ENCODE results near the gene YPEL4.

The YPEL4 gene

GRCh38 chr11:57634311-57634710 lies 15.4 kb downstream of the YPEL4 start:
- DNase-seq = no peak

DNA sequence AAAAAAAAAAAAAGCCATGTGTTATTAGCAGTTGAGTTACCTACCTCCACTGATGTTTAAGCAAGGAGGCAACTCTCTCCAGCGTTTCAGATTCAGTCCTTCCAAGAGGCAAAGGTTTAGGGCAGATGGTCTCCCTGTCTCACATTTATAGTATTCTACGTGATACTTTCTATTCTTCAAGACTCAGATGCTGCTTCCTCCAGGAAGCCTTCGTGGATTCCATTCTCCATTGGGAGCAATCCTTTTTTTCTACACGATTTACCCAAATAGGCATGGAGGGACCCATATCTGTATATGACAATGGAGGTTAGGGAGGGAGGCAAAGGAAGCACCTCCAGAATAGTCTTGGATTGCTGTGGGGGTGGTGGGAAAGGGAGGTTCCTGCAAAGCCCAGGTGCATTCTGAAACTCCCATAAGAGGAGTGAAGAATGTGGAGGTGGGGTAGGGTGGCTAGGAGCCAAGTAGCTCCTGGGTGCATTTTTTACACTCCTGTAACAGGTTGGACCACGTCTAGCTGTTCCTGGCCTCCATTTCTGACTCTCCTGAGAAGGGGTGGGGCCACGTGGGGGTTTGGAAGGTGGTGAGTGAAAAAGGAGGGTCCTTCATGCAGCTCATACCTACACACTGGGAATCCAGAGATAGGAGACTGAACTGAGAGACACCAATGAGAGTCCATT lies 16.2 kb downstream of the YPEL4 start:
- no peak for DNase-seq

GRCh38 chr11:57632116-57632515 lies 17.6 kb downstream of the YPEL4 start:
- no peak for DNase-seq

- no peak for DNase-seq
Observed at GRCh38 chr11:57630171-57630570, 19.5 kb downstream of the YPEL4 start.

- no peak for DNase-seq
Observed at GRCh38 chr11:57626895-57627294, 22.8 kb downstream of the YPEL4 start.

DNA sequence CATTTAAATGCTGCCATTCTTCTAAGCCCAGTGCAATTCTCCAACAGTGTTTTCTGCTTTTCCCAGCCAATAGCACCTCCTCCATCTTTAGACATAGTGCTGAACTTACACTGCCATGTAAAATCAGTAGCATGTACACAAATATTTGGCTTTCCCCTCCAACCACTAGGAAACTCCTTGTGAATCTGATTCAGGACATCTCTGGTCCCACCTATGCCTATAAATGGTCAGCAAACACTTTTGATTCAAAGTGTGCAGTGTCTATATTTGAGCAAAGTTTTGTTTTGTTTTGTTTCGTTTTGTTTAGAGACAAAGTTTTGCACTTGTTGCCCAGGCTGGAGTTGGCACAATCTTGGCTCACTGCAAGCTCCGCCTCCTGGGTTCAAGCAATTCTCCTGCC lies 24.8 kb downstream of the YPEL4 start:
- DNase-seq = no peak

GRCh38 chr11:57622263-57622662 lies 27.4 kb downstream of the YPEL4 start:
- DNase-seq = no peak

DNA sequence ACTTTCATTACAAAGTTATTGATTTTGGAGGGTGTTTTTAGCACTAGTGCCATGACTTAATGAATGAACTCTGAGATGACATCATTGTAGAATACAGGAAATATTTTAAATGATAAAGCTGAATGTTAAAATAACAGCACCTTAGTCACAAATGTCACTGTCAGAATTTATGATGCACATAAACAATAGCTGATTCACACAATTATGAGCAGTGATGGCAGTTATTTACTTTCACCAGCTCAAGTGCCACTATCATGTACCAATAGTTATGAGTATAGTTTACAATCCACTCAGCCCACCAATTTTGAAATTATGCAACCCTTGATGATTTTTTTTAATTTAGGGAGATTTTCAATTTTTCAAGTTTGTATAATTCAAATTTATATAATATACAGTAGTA lies 29.2 kb downstream of the YPEL4 start:
- DNase-seq = no peak

DNA sequence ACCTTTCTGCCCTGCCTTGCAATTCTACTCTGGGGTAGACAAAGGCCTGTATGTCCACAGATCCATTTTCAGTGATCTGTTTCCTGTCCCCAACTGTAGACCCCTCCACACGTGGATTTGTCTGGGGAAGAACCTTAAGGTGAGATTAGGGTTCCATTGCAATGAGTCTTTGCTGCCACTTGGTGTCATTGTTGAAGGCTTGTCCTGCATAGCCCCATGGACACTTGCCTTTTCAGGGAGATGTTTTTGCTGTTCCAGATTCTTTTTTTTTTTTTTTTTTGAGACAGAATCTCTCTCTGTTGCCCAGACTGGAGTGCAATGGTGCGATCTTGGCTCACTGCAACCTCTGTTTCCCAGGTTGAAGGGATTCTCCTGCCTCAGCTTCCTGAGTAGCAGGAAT lies 30.4 kb downstream of the YPEL4 start:
- DNase-seq = no peak

- DNase-seq = no peak
Observed at GRCh38 chr11:57618438-57618837, 31.3 kb downstream of the YPEL4 start.

GRCh38 chr11:57616595-57616994 lies 33.1 kb downstream of the YPEL4 start:
- DNase-seq = no peak

DNA sequence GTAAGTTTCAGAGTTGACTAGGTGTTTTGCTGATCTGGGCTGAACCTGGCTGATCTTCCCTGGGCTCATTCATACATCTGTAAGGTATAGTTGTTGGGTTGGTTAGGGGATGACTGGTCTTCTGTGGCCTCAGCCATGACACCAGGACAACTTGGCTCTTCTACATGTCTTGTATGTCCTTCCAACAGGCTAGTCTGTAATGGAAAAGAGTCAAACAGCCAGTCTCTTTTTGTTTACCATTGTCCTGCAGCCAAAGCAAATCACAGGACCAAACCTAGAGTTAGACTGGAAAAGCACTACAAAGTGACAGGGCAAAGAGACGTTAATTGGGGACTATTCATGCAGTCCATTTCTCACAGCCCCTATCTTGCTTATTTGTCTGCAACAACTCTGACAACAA lies 34.4 kb downstream of the YPEL4 start:
- DNase-seq = no peak

DNA sequence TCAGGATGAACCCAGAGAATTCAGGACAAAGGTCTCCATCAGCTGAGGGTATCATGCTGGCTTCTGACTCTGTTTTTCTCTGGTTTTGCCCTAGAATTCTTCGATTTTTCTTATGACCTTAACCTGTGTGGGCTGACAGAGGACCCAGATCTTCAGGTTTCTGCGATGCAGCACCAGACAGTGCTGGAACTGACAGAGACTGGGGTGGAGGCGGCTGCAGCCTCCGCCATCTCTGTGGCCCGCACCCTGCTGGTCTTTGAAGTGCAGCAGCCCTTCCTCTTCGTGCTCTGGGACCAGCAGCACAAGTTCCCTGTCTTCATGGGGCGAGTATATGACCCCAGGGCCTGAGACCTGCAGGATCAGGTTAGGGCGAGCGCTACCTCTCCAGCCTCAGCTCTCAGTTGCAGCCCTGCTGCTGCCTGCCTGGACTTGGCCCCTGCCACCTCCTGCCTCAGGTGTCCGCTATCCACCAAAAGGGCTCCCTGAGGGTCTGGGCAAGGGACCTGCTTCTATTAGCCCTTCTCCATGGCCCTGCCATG lies 35.4 kb downstream of the YPEL4 start:
- no peak for DNase-seq

- DNase-seq = no peak
Observed at GRCh38 chr11:57610170-57610569, 39.5 kb downstream of the YPEL4 start.

GRCh38 chr11:57605028-57605420 lies 44.7 kb downstream of the YPEL4 start:
- no peak for DNase-seq

- no peak for DNase-seq
Observed at GRCh38 chr11:57604296-57605027, 45.2 kb downstream of the YPEL4 start.

- DNase-seq = no peak
Observed at GRCh38 chr11:57601297-57601696, 48.4 kb downstream of the YPEL4 start.

DNA sequence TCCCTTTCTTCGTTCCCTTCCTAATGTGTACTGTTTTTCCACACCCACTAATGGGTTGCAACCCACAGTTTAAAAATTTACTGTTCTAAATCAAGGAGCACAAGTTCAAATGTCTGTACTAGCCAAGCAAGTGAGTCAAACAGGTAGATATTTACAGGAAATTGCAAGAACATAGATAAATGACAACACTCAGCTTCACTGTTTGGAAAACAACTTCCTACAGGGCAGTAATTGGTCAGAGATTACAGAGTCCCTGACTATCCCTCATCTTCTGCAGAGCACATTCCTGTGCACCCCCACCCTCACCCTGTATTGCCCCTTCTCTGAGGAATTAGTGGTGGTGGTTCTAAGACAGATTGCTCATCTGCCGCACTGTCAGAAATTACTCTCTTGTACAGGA lies 50.3 kb downstream of the YPEL4 start:
- no peak for DNase-seq

DNA sequence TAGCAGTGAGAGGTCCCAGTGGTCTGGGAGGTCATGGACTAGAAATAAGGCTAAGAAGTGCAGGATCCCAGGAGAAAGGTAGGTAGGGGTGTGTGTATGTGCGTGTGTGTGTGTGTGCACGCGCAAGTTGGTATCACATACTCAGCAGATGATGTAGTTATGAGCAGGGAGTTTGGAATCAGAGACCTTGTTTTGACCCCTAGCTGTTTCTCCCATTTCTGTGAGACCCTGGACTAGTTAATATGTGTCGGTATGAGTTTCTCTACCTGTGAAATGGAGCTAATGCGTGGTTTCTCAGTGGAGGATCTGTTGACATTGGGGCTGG lies 50.9 kb downstream of the YPEL4 start:
- no peak for DNase-seq

- peak in 50 of 58 donors; percentile 4 to 90 (median 38) for DNase-seq
Observed at GRCh38 chr11:57597916-57598830, 51.5 kb downstream of the YPEL4 start.

GRCh38 chr11:57597461-57597915 lies 52.2 kb downstream of the YPEL4 start, which contains the start of gene SERPING1:
SERPING1 (plus strand) TSS chr11:57597685; CDS start chr11:57598271, 586 bp downstream.
- DNase-seq = peak in 18 of 58 donors; percentile 3 to 77 (median 23)
